ENCODE data around the gene CPNE5.

DNA sequence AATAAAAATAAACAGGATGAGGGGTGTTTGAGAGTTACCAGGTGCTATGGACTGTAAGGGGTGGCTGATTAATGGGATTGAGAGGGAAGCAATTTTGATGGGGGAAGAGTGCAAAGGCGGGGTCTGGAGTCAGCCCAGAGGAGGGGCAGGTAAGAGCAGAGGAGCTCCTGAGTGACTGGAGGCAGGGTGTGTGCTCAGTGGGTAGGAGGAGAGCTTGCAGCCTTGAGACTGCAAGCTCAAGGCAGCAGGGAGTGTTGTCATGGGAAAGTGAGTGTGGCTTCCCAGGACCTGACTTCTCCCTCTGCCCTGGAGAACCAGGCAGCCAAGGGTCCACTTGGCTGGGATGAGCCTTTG lies 87.4 kb downstream of the CPNE5 start:
- TF ChIP-seq, protein P1, sequence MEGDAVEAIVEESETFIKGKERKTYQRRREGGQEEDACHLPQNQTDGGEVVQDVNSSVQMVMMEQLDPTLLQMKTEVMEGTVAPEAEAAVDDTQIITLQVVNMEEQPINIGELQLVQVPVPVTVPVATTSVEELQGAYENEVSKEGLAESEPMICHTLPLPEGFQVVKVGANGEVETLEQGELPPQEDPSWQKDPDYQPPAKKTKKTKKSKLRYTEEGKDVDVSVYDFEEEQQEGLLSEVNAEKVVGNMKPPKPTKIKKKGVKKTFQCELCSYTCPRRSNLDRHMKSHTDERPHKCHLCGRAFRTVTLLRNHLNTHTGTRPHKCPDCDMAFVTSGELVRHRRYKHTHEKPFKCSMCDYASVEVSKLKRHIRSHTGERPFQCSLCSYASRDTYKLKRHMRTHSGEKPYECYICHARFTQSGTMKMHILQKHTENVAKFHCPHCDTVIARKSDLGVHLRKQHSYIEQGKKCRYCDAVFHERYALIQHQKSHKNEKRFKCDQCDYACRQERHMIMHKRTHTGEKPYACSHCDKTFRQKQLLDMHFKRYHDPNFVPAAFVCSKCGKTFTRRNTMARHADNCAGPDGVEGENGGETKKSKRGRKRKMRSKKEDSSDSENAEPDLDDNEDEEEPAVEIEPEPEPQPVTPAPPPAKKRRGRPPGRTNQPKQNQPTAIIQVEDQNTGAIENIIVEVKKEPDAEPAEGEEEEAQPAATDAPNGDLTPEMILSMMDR (IDR thresholded peaks at IDR 0.05), result no peak
- no peak for TF ChIP-seq RAD21 (conservative IDR thresholded peaks at IDR 0.05 in 1 of 2, IDR thresholded peaks at IDR 0.05 in 1 of 2)
- no peak for TF ChIP-seq MAFK (IDR thresholded peaks at IDR 0.05; ENCODE audit: partially characterized antibody)
- TF ChIP-seq ZNF302 (CRISPR knock-in tag; IDR thresholded peaks at IDR 0.05), result no peak
- TF ChIP-seq, protein P2, sequence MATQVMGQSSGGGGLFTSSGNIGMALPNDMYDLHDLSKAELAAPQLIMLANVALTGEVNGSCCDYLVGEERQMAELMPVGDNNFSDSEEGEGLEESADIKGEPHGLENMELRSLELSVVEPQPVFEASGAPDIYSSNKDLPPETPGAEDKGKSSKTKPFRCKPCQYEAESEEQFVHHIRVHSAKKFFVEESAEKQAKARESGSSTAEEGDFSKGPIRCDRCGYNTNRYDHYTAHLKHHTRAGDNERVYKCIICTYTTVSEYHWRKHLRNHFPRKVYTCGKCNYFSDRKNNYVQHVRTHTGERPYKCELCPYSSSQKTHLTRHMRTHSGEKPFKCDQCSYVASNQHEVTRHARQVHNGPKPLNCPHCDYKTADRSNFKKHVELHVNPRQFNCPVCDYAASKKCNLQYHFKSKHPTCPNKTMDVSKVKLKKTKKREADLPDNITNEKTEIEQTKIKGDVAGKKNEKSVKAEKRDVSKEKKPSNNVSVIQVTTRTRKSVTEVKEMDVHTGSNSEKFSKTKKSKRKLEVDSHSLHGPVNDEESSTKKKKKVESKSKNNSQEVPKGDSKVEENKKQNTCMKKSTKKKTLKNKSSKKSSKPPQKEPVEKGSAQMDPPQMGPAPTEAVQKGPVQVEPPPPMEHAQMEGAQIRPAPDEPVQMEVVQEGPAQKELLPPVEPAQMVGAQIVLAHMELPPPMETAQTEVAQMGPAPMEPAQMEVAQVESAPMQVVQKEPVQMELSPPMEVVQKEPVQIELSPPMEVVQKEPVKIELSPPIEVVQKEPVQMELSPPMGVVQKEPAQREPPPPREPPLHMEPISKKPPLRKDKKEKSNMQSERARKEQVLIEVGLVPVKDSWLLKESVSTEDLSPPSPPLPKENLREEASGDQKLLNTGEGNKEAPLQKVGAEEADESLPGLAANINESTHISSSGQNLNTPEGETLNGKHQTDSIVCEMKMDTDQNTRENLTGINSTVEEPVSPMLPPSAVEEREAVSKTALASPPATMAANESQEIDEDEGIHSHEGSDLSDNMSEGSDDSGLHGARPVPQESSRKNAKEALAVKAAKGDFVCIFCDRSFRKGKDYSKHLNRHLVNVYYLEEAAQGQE (IDR thresholded peaks at IDR 0.05), result no peak
- TF ChIP-seq RFX5 (IDR thresholded peaks at IDR 0.05), result no peak
